GM20431 (cell line): Measurements from ENCODE around the gene UPF3A.
"Not testable (repeated sequence)": the region's sequence is repeated elsewhere in the genome, so short reads cannot be mapped to it uniquely, and the experiment has no call there.

ENCODE experiments used
- in situ Hi-C: fragments of 300-500 bp; cut with MseI, MboI; formaldehyde crosslinking; loops from one replicate; pipeline ENCODE4 v1.15.0; 2020; ENCODE audit warnings: low sequenced_read_pairs; ENCODE audit not compliant: unreplicated experiment

UPF3A gene

GRCh38 chr13:114328034-114328433 lies 46.6 kb downstream of the UPF3A start:
- in situ Hi-C loops = no loop called here

- in situ Hi-C loops = no loop called here
These were observed 47.2 kb downstream of the UPF3A start for GRCh38 chr13:114328595-114328994.

- in situ Hi-C loops = no loop called here
These were observed 48.7 kb downstream of the UPF3A start for GRCh38 chr13:114330086-114330485.

- in situ Hi-C loops = not testable (repeated sequence)
These were observed 52.5 kb downstream of the UPF3A start for GRCh38 chr13:114333881-114334280.

- in situ Hi-C loops = no loop called here
These were observed 53.1 kb downstream of the UPF3A start for GRCh38 chr13:114334305-114335053.

- in situ Hi-C loops = not testable (repeated sequence)
These were observed 55.1 kb downstream of the UPF3A start for GRCh38 chr13:114336457-114336856.

- in situ Hi-C loops = no loop called here
These were observed 57.6 kb downstream of the UPF3A start for GRCh38 chr13:114338959-114339358.

- in situ Hi-C loops = no loop called here
These were observed 58.6 kb downstream of the UPF3A start for GRCh38 chr13:114339857-114340534.

- in situ Hi-C loops = no loop called here
These were observed 59.8 kb downstream of the UPF3A start for GRCh38 chr13:114341003-114341777.

- in situ Hi-C loops = not testable (repeated sequence)
These were observed 65.9 kb downstream of the UPF3A start for GRCh38 chr13:114347256-114347655.

- in situ Hi-C loops = not testable (repeated sequence)
These were observed 71.4 kb downstream of the UPF3A start for GRCh38 chr13:114352763-114353162.

GRCh38 chr13:114353382-114353781 lies 72.0 kb downstream of the UPF3A start:
- in situ Hi-C loops = not testable (repeated sequence)
